PFSK-1 (cell line): ENCODE measurements around the gene TMTC2.

Source experiments
- TAF1 ChIP-seq: IDR thresholded peaks from 2 replicates; pipeline ENCODE4 v1.6.1; 2012; ENCODE audit warnings: low read length, control low read depth, borderline replicate concordance; ENCODE audit not compliant: insufficient read depth
- TF ChIP-seq, protein P1 (sequence below), 2 experiments: IDR thresholded peaks; 2 replicates each; pipeline versions ENCODE4 v1.6.1 to v1.8.0; 2011 to 2012; ENCODE audit warnings: low read depth in 2 of 2, low read length in 2 of 2, control low read depth in 1 of 2, inconsistent platforms in 1 of 2, mild to moderate bottlenecking in 1 of 2, moderate library complexity in 1 of 2; ENCODE audit not compliant: insufficient read depth in 1 of 2

DNA sequence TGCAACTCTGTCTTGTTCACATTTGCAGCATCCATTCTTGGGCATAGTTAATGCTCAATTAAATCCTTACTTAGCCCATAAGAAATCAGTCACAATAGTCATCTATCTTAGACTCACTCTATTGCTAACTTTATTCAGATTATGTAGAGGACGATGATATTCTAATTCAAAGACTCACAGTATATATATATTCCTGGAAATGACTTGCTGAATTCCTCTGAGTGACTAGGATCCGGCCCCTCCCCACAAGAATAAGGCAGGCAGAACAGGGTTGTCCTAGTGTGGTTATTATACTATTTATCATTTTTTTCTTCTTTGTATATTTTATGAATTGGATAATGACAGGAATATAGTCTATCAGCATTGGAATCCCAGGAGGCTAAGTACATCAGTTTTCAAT lies 275.1 kb downstream of the TMTC2 start:
- TF ChIP-seq, protein P1, sequence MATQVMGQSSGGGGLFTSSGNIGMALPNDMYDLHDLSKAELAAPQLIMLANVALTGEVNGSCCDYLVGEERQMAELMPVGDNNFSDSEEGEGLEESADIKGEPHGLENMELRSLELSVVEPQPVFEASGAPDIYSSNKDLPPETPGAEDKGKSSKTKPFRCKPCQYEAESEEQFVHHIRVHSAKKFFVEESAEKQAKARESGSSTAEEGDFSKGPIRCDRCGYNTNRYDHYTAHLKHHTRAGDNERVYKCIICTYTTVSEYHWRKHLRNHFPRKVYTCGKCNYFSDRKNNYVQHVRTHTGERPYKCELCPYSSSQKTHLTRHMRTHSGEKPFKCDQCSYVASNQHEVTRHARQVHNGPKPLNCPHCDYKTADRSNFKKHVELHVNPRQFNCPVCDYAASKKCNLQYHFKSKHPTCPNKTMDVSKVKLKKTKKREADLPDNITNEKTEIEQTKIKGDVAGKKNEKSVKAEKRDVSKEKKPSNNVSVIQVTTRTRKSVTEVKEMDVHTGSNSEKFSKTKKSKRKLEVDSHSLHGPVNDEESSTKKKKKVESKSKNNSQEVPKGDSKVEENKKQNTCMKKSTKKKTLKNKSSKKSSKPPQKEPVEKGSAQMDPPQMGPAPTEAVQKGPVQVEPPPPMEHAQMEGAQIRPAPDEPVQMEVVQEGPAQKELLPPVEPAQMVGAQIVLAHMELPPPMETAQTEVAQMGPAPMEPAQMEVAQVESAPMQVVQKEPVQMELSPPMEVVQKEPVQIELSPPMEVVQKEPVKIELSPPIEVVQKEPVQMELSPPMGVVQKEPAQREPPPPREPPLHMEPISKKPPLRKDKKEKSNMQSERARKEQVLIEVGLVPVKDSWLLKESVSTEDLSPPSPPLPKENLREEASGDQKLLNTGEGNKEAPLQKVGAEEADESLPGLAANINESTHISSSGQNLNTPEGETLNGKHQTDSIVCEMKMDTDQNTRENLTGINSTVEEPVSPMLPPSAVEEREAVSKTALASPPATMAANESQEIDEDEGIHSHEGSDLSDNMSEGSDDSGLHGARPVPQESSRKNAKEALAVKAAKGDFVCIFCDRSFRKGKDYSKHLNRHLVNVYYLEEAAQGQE (IDR thresholded peaks at IDR 0.05; ENCODE audit: insufficient read depth in 1 of 2, low read depth in 2 of 2, low read length in 2 of 2): no peak
- no peak for TF ChIP-seq TAF1
